Measurements from ENCODE around the gene INSM1. TPM values are rescaled to one million over a fixed set of nuclear protein-coding genes. Genes with fewer than 3 reads are reported as not detected.

The INSM1 gene
- total RNA-seq, 1 donor from 2014 or later: not detected

DNA sequence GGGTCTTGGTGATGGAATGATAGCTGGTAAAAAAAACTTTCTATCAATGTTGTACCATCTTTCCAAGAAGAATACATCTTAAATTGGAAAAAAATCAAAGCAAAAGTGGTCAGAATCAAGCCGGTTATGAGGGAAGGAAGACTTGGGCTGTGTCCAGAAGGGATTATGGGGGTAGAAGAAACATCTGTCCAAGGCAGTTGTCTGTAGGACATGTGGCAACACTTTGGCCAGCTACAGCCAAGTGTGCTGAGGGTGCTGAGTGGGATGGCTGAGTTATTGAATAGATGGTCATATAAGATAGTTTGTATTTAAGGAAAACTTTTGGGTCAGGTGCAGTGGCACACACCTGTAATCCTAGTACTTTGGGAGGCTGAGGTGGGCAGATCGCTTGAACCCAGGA lies 38.4 kb downstream of the INSM1 start:
- H3K4me3 ChIP-seq (ENCODE audit: low read depth, low read length): no peak overlapping the region
- no peak for DNase-seq (ENCODE audit: low read depth)
- H3K36me3 ChIP-seq (ENCODE audit: control insufficient read depth, insufficient read depth, low read length): no peaks in the 10 kb centered on the region
- TF ChIP-seq, protein P1, sequence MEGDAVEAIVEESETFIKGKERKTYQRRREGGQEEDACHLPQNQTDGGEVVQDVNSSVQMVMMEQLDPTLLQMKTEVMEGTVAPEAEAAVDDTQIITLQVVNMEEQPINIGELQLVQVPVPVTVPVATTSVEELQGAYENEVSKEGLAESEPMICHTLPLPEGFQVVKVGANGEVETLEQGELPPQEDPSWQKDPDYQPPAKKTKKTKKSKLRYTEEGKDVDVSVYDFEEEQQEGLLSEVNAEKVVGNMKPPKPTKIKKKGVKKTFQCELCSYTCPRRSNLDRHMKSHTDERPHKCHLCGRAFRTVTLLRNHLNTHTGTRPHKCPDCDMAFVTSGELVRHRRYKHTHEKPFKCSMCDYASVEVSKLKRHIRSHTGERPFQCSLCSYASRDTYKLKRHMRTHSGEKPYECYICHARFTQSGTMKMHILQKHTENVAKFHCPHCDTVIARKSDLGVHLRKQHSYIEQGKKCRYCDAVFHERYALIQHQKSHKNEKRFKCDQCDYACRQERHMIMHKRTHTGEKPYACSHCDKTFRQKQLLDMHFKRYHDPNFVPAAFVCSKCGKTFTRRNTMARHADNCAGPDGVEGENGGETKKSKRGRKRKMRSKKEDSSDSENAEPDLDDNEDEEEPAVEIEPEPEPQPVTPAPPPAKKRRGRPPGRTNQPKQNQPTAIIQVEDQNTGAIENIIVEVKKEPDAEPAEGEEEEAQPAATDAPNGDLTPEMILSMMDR (IDR thresholded peaks at IDR 0.05; ENCODE audit: insufficient read depth, low read length, poor library complexity, severe bottlenecking): no peak
- H3K27me3 ChIP-seq (ENCODE audit: control insufficient read depth, insufficient read depth, low read length): no peaks in the 10 kb centered on the region

DNA sequence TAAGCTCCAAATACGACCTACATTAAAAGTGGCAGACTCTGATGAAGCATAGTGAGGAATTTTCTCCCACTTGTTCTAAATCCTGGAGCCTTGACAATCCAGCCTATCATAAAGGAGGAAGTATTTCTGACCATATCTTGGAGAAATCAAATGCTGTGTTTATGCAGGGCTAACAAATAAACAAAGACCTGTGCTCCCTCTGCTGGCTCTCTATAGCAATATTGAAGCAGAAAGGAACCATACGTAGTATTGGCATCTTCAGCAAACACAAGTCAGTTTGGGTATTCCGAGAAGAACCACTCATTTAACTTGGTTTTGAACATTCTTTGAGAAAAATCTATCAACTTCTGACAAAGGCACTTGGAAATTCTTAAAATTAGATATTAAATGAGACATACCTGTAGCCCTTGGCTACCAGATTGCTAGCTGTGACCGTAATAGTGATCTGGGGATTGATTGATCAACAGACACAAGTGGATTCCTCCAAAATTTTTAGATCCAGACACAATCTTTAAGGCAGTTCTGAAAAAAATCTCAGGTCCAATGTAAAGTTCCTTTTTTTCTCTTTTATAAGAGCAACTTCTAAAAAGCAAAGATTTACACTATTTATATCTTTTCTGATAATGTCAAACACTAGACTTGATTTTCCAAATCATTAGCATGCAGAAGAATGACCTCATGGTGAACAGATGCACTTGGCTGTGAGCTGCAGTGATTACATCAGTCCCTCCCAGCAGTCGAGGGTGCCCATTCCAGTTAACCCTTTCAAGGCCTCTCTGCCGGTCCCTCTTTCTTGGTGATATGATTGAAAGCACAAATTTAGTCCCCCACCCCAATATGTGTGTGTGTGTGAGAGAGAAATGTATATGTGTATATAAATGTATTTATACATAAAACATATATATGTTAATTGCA lies 40.2 kb downstream of the INSM1 start:
- no peak overlapping the region for H3K4me3 ChIP-seq (ENCODE audit: low read depth, low read length)
- no peaks in the 10 kb centered on the region for H3K36me3 ChIP-seq (ENCODE audit: control insufficient read depth, insufficient read depth, low read length)
- H3K27me3 ChIP-seq (ENCODE audit: control insufficient read depth, insufficient read depth, low read length): no peaks in the 10 kb centered on the region
- no peak for DNase-seq (ENCODE audit: low read depth)
- TF ChIP-seq, protein P1 (IDR thresholded peaks at IDR 0.05; ENCODE audit: insufficient read depth, low read length, poor library complexity, severe bottlenecking): no peak

DNA sequence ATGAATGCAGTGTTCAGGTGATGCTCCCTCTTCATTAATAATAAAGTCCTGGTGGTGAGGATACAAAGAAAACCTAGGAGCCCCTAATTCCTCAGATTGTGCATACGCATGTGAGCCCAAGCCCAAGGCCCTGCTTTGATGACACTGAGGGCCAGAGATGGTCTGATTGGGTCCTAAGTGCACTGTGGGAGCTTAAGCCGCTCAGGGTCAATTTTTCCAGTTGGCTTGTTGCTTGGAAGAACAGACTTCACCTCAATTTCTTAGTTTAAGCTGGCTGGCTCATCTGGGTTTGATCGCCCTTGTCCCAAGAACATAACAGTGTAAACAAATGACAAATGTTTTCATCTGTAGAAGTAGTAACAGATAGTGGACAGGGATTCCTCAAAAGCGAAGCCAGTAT lies 41.4 kb downstream of the INSM1 start:
- no peaks in the 10 kb centered on the region for H3K27me3 ChIP-seq (ENCODE audit: control insufficient read depth, insufficient read depth, low read length)
- H3K4me3 ChIP-seq (ENCODE audit: low read depth, low read length): no peak overlapping the region
- no peaks in the 10 kb centered on the region for H3K36me3 ChIP-seq (ENCODE audit: control insufficient read depth, insufficient read depth, low read length)
- TF ChIP-seq, protein P1 (IDR thresholded peaks at IDR 0.05; ENCODE audit: insufficient read depth, low read length, poor library complexity, severe bottlenecking): no peak
- DNase-seq (ENCODE audit: low read depth): no peak

DNA sequence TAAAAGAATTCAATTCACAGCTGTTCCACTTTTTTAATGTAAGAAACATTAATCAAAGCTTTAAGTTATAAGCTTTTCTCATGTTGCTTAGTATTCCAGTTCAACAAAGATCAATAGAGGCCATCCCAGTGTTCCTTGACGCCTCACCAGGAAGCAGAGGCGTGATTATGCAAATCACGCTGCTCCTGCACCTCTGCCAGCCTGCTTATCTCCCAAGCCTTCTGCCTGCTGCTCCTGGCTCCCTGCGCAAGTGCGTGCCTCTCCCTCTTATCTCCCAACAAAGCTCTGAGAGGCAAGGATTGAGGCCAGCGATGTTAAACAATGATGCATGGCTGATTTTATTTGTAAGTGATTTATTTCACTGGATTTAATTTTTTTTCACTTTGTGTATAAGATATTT lies 42.8 kb downstream of the INSM1 start:
- Histone ChIP-seq H3K27me3 (ENCODE audit: control insufficient read depth, insufficient read depth, low read length) (no peaks in the 10 kb centered on the region), H3K36me3 (ENCODE audit: control insufficient read depth, insufficient read depth, low read length) (no peaks in the 10 kb centered on the region), H3K4me3 (ENCODE audit: low read depth, low read length) (no peak overlapping the region)
- DNase-seq (ENCODE audit: low read depth): no peak
- TF ChIP-seq, protein P1 (IDR thresholded peaks at IDR 0.05; ENCODE audit: insufficient read depth, low read length, poor library complexity, severe bottlenecking): no peak

DNA sequence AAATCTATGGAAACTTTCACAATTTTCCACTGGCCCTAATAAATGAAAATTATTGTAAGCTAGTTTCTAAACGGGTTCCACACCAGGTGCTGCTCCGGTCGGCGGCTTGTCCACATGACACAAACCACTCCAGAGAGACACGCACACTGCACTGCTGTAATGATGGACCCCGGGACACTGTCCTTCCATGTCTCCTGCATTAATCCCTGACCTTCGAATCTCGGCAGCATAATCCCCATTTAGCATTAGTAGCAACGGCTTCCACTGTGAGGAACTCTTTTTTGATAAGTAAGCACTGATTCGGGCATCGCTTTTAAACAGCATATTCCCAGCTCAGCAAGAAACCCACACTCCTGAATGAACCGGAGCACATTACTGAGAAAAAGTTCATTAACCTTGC lies 43.5 kb downstream of the INSM1 start:
- Histone ChIP-seq H3K36me3 (ENCODE audit: control insufficient read depth, insufficient read depth, low read length) (no peaks in the 10 kb centered on the region), H3K27me3 (ENCODE audit: control insufficient read depth, insufficient read depth, low read length) (no peaks in the 10 kb centered on the region), H3K4me3 (ENCODE audit: low read depth, low read length) (no peak overlapping the region)
- TF ChIP-seq, protein P1 (IDR thresholded peaks at IDR 0.05; ENCODE audit: insufficient read depth, low read length, poor library complexity, severe bottlenecking): no peak
- no peak for DNase-seq (ENCODE audit: low read depth)

DNA sequence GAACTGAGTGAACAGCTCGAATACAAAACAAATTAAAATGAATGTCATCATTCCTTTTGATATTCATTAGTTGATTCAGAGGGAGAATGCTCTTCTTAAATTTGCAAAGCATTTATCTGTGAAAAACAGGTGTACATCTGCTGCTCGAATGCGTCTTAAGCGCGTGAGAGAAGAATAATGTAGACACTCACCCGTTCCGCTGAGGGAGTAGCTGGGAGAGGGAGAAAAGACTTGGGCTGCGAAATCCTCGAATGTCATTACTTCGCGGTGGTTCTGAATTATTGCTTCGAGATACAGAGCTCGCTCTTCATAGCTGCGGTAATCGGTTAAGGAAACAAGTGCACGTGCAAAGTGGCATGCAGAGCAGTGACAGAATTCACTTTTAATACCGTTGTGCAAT lies 43.9 kb downstream of the INSM1 start:
- H3K36me3 ChIP-seq (ENCODE audit: control insufficient read depth, insufficient read depth, low read length): no peaks in the 10 kb centered on the region
- DNase-seq (ENCODE audit: low read depth): no peak
- H3K27me3 ChIP-seq (ENCODE audit: control insufficient read depth, insufficient read depth, low read length): no peaks in the 10 kb centered on the region
- H3K4me3 ChIP-seq (ENCODE audit: low read depth, low read length): no peak overlapping the region
- TF ChIP-seq, protein P1 (IDR thresholded peaks at IDR 0.05; ENCODE audit: insufficient read depth, low read length, poor library complexity, severe bottlenecking): no peak

All from kidney epithelial cell (primary cell).